HEK293 (cell line): ENCODE data around the gene IDI1.

ENCODE experiments used
- CTCF ChIA-PET: fragments of 350-600 bp; formaldehyde crosslinking; extraction: SDS; loops from one replicate; lab custom pipeline; 2021; ENCODE audit warnings: antibody characterized with exemption; lab: Yijun Ruan, JAX
- POLR2A ChIA-PET: fragments of 300-600 bp; formaldehyde crosslinking; extraction: SDS; loops from one replicate; lab custom pipeline; 2020; ENCODE audit warnings: antibody characterized with exemption, inconsistent platforms; lab: Yijun Ruan, JAX
- H3K27ac ChIP-seq: fragments of 200-500 bp; sonication (Bioruptor generic); 2 replicates; pipeline ENCODE4 v1.5.1; 2014; ENCODE audit warnings: low read depth, low read length, control low read depth, inconsistent platforms; ENCODE audit errors: extremely low read depth
- H3K36me3 ChIP-seq, 2 experiments: fragments of 200-500 bp in 1 of 2; sonication (Bioruptor generic) in 1 of 2; 1 replicate in 1 of 2; 2 replicates in 1 of 2; pipeline ENCODE4 v1.5.1; 2014 to 2017; ENCODE audit warnings: inconsistent platforms in 2 of 2, low read length in 2 of 2; ENCODE audit not compliant: control insufficient read depth in 2 of 2, insufficient read depth in 1 of 2
- H3K4me1 ChIP-seq: fragments of 200-500 bp; sonication (Bioruptor generic); 2 replicates; pipeline ENCODE4 v1.5.1; 2014; ENCODE audit warnings: mild to moderate bottlenecking, low read length, inconsistent platforms; ENCODE audit not compliant: control insufficient read depth, insufficient read depth
- H3K4me3 ChIP-seq: 2 replicates; pipeline ENCODE4 v1.5.1; 2011; ENCODE audit warnings: low read depth, mild to moderate bottlenecking, control low read depth, low read length, moderate library complexity
- H3K9me3 ChIP-seq: fragments of 200-500 bp; sonication (Bioruptor generic); 2 replicates; pipeline ENCODE4 v1.5.1; 2014; ENCODE audit warnings: low read depth, low read length, inconsistent platforms; ENCODE audit not compliant: control insufficient read depth, insufficient read depth
- FEZF1 ChIP-seq: fragments of 450-650 bp; formaldehyde crosslinking; IDR thresholded peaks from 2 replicates; pipeline ENCODE4 v1.5.1; 2016; ENCODE audit warnings: missing biosample characterization, missing genetic modification characterization
- HOXC10 ChIP-seq: sonication (generic); formaldehyde crosslinking; IDR thresholded peaks from 2 replicates; pipeline ENCODE4 v1.8.1; 2023; ENCODE audit warnings: mild to moderate bottlenecking, missing genetic modification reagents
- KLF9 ChIP-seq: fragments of 450-650 bp; formaldehyde crosslinking; IDR thresholded peaks from 2 replicates; pipeline ENCODE4 v1.5.1; 2016; ENCODE audit warnings: missing biosample characterization, missing genetic modification characterization, low read depth
- PRDM1 ChIP-seq: fragments of 450-650 bp; formaldehyde crosslinking; IDR thresholded peaks from 2 replicates; pipeline ENCODE4; 2016; ENCODE audit warnings: missing biosample characterization, missing genetic modification characterization
- REPIN1 ChIP-seq: fragments of 450-650 bp; formaldehyde crosslinking; IDR thresholded peaks from 2 replicates; pipeline ENCODE4 v1.5.1; 2017; ENCODE audit warnings: missing biosample characterization, missing genetic modification characterization, low read depth
- SP3 ChIP-seq: fragments of 450-650 bp; formaldehyde crosslinking; IDR thresholded peaks from 2 replicates; pipeline ENCODE4 v1.5.1; 2016; ENCODE audit warnings: missing biosample characterization, missing genetic modification characterization
- ZBTB17 ChIP-seq: fragments of 450-650 bp; formaldehyde crosslinking; IDR thresholded peaks from 2 replicates; pipeline ENCODE4 v1.5.1; 2016; ENCODE audit warnings: missing biosample characterization, missing genetic modification characterization
- ZEB2 ChIP-seq: fragments of 450-650 bp; formaldehyde crosslinking; IDR thresholded peaks from 2 replicates; pipeline ENCODE4 v1.5.1; 2016; ENCODE audit warnings: missing biosample characterization, missing genetic modification characterization
- ZFP69B ChIP-seq: fragments of 450-650 bp; formaldehyde crosslinking; IDR thresholded peaks from 2 replicates; pipeline ENCODE4 v1.5.1; 2016; ENCODE audit warnings: missing biosample characterization, missing genetic modification characterization
- ZNF266 ChIP-seq: fragments of 450-650 bp; formaldehyde crosslinking; IDR thresholded peaks from 2 replicates; pipeline ENCODE4 v1.5.1; 2016; ENCODE audit warnings: missing biosample characterization, missing genetic modification characterization, low read depth
- ZNF292 ChIP-seq: fragments of 450-650 bp; formaldehyde crosslinking; IDR thresholded peaks from 2 replicates; pipeline ENCODE4 v1.5.1; 2016; ENCODE audit warnings: low read depth, missing biosample characterization, missing genetic modification characterization, borderline replicate concordance
- ZNF366 ChIP-seq: fragments of 450-650 bp; formaldehyde crosslinking; conservative IDR thresholded peaks from 2 replicates; pipeline ENCODE4 v1.5.1; 2016; ENCODE audit warnings: missing biosample characterization, missing genetic modification characterization
- ZNF473 ChIP-seq: fragments of 450-650 bp; formaldehyde crosslinking; IDR thresholded peaks from 2 replicates; pipeline ENCODE4 v1.5.1; 2017; ENCODE audit warnings: missing biosample characterization, missing genetic modification characterization
- ZNF544 ChIP-seq: fragments of 450-650 bp; formaldehyde crosslinking; IDR thresholded peaks from 2 replicates; pipeline ENCODE4 v1.5.0; 2017; ENCODE audit warnings: missing biosample characterization, missing genetic modification characterization
- ZNF654 ChIP-seq: fragments of 450-650 bp; formaldehyde crosslinking; IDR thresholded peaks from 2 replicates; pipeline ENCODE4 v1.5.1; 2016; ENCODE audit warnings: low read depth, missing biosample characterization, missing genetic modification characterization
- ZNF792 ChIP-seq: fragments of 450-650 bp; formaldehyde crosslinking; IDR thresholded peaks from 2 replicates; pipeline ENCODE4 v1.5.1; 2016; ENCODE audit warnings: missing biosample characterization, missing genetic modification characterization
- ZNF837 ChIP-seq: fragments of 450-650 bp; formaldehyde crosslinking; IDR thresholded peaks from 2 replicates; pipeline ENCODE4 v1.5.1; 2016; ENCODE audit warnings: missing biosample characterization, missing genetic modification characterization
- TF ChIP-seq, protein P1 (sequence below): fragments of 450-650 bp; formaldehyde crosslinking; IDR thresholded peaks from 2 replicates; pipeline ENCODE4 v1.5.1; 2016; ENCODE audit warnings: missing biosample characterization, missing genetic modification characterization, borderline replicate concordance
- TF ChIP-seq, protein P2 (sequence below): fragments of 450-650 bp; formaldehyde crosslinking; IDR thresholded peaks from 2 replicates; pipeline ENCODE4 v1.5.1; 2016; ENCODE audit warnings: missing biosample characterization, missing genetic modification characterization
- TF ChIP-seq, protein P3 (sequence below): fragments of 450-650 bp; formaldehyde crosslinking; IDR thresholded peaks from 2 replicates; pipeline ENCODE4 v1.5.1; 2016; ENCODE audit warnings: missing biosample characterization, missing genetic modification characterization
- TF ChIP-seq, protein P4 (sequence below): fragments of 450-650 bp; formaldehyde crosslinking; IDR thresholded peaks from 2 replicates; pipeline ENCODE4 v1.5.1; 2017; ENCODE audit warnings: missing biosample characterization, missing genetic modification characterization

Gene IDI1

DNA sequence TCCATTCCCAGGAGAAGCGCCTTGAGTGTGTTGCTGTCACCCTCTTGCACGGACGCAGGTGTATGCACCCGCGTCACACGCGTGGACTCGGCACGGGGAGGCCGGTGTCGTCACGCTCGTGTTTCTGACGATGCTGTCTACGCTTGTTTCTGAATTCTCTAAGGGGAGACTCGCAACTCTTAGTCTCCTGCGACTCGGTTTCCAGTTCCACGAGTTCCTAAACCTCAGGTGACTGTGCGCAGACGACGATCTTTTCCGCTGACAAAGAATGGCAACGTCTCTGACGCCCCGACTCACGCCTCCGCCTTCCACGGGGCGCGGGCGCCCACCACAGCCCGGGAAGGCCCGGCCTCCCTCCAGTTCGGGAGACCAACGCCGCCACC lies 579 bp downstream of the IDI1 start (continued):
- TF ChIP-seq, protein P1, sequence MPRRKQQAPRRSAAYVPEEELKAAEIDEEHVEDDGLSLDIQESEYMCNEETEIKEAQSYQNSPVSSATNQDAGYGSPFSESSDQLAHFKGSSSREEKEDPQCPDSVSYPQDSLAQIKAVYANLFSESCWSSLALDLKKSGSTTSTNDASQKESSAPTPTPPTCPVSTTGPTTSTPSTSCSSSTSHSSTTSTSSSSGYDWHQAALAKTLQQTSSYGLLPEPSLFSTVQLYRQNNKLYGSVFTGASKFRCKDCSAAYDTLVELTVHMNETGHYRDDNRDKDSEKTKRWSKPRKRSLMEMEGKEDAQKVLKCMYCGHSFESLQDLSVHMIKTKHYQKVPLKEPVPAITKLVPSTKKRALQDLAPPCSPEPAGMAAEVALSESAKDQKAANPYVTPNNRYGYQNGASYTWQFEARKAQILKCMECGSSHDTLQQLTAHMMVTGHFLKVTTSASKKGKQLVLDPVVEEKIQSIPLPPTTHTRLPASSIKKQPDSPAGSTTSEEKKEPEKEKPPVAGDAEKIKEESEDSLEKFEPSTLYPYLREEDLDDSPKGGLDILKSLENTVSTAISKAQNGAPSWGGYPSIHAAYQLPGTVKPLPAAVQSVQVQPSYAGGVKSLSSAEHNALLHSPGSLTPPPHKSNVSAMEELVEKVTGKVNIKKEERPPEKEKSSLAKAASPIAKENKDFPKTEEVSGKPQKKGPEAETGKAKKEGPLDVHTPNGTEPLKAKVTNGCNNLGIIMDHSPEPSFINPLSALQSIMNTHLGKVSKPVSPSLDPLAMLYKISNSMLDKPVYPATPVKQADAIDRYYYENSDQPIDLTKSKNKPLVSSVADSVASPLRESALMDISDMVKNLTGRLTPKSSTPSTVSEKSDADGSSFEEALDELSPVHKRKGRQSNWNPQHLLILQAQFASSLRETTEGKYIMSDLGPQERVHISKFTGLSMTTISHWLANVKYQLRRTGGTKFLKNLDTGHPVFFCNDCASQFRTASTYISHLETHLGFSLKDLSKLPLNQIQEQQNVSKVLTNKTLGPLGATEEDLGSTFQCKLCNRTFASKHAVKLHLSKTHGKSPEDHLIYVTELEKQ (tag by site-specific recombination) = 0 out of 2 replicates have a peak, but pooled peaks have one; percentile 6
- no peak for TF ChIP-seq ZNF792 (tag by site-specific recombination)

GRCh38 chr10:1047937-1048336 lies 982 bp downstream of the IDI1 start:
- peaks cover 6 to 28% of the 10 kb centered on the region in 2 experiments for H3K36me3 ChIP-seq
- POLR2A ChIA-PET = interaction anchor here (0.6 to 1.6 kb wide), 7 partner anchors 10 to 1064 kb away, joined by 3 to 6 read pairs (median 4); partner anchors contain the start of gene IDI2
- H3K9me3 ChIP-seq = no peaks in the 10 kb centered on the region
- peak overlapping the region; percentile 65 for H3K4me3 ChIP-seq
- CTCF ChIA-PET = no interaction called here
- peak overlapping the region; percentile 97 for H3K27ac ChIP-seq
- TF ChIP-seq, protein P2, sequence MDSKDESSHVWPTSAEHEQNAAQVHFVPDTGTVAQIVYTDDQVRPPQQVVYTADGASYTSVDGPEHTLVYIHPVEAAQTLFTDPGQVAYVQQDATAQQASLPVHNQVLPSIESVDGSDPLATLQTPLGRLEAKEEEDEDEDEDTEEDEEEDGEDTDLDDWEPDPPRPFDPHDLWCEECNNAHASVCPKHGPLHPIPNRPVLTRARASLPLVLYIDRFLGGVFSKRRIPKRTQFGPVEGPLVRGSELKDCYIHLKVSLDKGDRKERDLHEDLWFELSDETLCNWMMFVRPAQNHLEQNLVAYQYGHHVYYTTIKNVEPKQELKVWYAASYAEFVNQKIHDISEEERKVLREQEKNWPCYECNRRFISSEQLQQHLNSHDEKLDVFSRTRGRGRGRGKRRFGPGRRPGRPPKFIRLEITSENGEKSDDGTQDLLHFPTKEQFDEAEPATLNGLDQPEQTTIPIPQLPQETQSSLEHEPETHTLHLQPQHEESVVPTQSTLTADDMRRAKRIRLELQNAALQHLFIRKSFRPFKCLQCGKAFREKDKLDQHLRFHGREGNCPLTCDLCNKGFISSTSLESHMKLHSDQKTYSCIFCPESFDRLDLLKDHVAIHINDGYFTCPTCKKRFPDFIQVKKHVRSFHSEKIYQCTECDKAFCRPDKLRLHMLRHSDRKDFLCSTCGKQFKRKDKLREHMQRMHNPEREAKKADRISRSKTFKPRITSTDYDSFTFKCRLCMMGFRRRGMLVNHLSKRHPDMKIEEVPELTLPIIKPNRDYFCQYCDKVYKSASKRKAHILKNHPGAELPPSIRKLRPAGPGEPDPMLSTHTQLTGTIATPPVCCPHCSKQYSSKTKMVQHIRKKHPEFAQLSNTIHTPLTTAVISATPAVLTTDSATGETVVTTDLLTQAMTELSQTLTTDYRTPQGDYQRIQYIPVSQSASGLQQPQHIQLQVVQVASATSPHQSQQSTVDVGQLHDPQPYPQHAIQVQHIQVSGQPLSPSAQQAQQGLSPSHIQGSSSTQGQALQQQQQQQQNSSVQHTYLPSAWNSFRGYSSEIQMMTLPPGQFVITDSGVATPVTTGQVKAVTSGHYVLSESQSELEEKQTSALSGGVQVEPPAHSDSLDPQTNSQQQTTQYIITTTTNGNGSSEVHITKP (tag by site-specific recombination) = 0 out of 2 replicates have a peak, but pooled peaks have one; percentile 13
- TF ChIP-seq KLF9 (tag by site-specific recombination) (no peak), ZBTB17 (tag by site-specific recombination) (0 out of 2 replicates have a peak, but pooled peaks have one; percentile 17)
- 0 out of 2 replicates have a peak, but pooled peaks cover 4% of the 10 kb centered on the region for H3K4me1 ChIP-seq

- ChIA-PET POLR2A (interaction anchor here (0.6 kb wide), 1 partner anchor 55 kb away, joined by 6 read pairs; no protein-coding TSS in a partner anchor), CTCF (no interaction called here)
- Histone ChIP-seq H3K36me3 (peaks cover 30 to 31% of the 10 kb centered on the region in 2 experiments), H3K27ac (no peak overlapping the region), H3K9me3 (no peaks in the 10 kb centered on the region), H3K4me1 (no peaks in the 10 kb centered on the region), H3K4me3 (no peak overlapping the region)
- TF ChIP-seq PRDM1 (tag by site-specific recombination) (no peak), ZNF366 (tag by site-specific recombination) (no peak), SP3 (tag by site-specific recombination) (no peak), ZFP69B (no peak), ZNF266 (tag by site-specific recombination) (no peak), ZNF544 (no peak), FEZF1 (tag by site-specific recombination) (no peak), ZNF654 (no peak), HOXC10 (CRISPR knock-in tag) (no peak), ZNF473 (tag by site-specific recombination) (no peak), ZNF837 (no peak), KLF9 (tag by site-specific recombination) (no peak), REPIN1 (tag by site-specific recombination) (no peak), ZNF292 (tag by site-specific recombination) (no peak), ZEB2 (no peak)
- TF ChIP-seq, protein P3, sequence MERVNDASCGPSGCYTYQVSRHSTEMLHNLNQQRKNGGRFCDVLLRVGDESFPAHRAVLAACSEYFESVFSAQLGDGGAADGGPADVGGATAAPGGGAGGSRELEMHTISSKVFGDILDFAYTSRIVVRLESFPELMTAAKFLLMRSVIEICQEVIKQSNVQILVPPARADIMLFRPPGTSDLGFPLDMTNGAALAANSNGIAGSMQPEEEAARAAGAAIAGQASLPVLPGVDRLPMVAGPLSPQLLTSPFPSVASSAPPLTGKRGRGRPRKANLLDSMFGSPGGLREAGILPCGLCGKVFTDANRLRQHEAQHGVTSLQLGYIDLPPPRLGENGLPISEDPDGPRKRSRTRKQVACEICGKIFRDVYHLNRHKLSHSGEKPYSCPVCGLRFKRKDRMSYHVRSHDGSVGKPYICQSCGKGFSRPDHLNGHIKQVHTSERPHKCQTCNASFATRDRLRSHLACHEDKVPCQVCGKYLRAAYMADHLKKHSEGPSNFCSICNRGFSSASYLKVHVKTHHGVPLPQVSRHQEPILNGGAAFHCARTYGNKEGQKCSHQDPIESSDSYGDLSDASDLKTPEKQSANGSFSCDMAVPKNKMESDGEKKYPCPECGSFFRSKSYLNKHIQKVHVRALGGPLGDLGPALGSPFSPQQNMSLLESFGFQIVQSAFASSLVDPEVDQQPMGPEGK (tag by site-specific recombination) = no peak
- TF ChIP-seq, protein P4, sequence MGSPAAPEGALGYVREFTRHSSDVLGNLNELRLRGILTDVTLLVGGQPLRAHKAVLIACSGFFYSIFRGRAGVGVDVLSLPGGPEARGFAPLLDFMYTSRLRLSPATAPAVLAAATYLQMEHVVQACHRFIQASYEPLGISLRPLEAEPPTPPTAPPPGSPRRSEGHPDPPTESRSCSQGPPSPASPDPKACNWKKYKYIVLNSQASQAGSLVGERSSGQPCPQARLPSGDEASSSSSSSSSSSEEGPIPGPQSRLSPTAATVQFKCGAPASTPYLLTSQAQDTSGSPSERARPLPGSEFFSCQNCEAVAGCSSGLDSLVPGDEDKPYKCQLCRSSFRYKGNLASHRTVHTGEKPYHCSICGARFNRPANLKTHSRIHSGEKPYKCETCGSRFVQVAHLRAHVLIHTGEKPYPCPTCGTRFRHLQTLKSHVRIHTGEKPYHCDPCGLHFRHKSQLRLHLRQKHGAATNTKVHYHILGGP (tag by site-specific recombination) = no peak
Observed at GRCh38 chr10:1045415-1045814, 3.5 kb downstream of the IDI1 start.
